Neural progenitor cell (in vitro differentiated cells): ENCODE measurements around the gene COQ10A.

Source experiments
- EZH2 ChIP-seq: fragments of 200-600 bp; sonication (generic); IDR thresholded peaks from 2 replicates; pipeline ENCODE4 v1.6.1; 2017; ENCODE audit warnings: antibody characterized with exemption, mild to moderate bottlenecking, moderate library complexity
- EZH2phosphoT487 ChIP-seq: fragments of 200-600 bp; sonication (generic); IDR thresholded peaks from 2 replicates; pipeline ENCODE4 v1.6.1; 2017; ENCODE audit warnings: antibody characterized with exemption
- TF ChIP-seq, protein P1 (sequence below): fragments of 200-600 bp; sonication (generic); IDR thresholded peaks from 2 replicates; pipeline ENCODE4 v1.5.1; 2017; ENCODE audit warnings: antibody characterized with exemption, mild to moderate bottlenecking

DNA sequence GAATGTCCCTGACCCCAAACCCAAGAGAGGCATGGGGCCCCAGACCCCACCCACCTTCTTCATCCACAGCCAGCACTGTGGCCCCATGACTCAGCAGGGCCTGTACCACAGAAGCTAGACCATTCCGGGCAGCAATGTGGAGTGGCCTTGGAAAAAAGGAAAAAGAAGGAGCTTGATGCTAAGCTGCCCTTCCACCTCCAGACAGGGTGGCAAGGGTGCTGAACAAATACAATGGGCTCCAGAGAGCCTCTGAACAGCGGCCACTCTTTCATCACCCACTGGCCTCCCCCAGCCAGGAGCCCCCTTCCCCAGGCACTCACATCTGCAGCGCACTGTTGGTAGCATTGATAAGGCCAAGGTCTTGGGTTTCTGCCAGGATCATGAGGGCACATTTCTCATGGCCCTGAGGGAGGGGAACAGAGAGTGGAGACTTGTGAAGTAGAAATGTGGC, 23.0 kb upstream of the COQ10A start:
- TF ChIP-seq, protein P1, sequence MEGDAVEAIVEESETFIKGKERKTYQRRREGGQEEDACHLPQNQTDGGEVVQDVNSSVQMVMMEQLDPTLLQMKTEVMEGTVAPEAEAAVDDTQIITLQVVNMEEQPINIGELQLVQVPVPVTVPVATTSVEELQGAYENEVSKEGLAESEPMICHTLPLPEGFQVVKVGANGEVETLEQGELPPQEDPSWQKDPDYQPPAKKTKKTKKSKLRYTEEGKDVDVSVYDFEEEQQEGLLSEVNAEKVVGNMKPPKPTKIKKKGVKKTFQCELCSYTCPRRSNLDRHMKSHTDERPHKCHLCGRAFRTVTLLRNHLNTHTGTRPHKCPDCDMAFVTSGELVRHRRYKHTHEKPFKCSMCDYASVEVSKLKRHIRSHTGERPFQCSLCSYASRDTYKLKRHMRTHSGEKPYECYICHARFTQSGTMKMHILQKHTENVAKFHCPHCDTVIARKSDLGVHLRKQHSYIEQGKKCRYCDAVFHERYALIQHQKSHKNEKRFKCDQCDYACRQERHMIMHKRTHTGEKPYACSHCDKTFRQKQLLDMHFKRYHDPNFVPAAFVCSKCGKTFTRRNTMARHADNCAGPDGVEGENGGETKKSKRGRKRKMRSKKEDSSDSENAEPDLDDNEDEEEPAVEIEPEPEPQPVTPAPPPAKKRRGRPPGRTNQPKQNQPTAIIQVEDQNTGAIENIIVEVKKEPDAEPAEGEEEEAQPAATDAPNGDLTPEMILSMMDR = no peak
- TF ChIP-seq EZH2 (no peak), EZH2phosphoT487 (no peak)
